A549 treated with CpdA at 1 μM for 4 hours (cell line): Measurements from ENCODE around the gene ZC3HAV1L. TPM values are rescaled to one million over a fixed set of nuclear protein-coding genes. Genes with fewer than 3 reads are reported as not detected.

Experiments used
- total RNA-seq: library from RNA; stranded (reverse); fragments of 200-300 nt; extraction: Qiagen RNA extraction; gene quantifications from 5 replicates; pipeline ENCODE4 v1.2.3, GENCODE V29; 2022; ENCODE audit warnings: low read depth

ZC3HAV1L gene
- 3.3 to 8.2 TPM (median 6.0 TPM) in 5 replicates for total RNA-seq

DNA sequence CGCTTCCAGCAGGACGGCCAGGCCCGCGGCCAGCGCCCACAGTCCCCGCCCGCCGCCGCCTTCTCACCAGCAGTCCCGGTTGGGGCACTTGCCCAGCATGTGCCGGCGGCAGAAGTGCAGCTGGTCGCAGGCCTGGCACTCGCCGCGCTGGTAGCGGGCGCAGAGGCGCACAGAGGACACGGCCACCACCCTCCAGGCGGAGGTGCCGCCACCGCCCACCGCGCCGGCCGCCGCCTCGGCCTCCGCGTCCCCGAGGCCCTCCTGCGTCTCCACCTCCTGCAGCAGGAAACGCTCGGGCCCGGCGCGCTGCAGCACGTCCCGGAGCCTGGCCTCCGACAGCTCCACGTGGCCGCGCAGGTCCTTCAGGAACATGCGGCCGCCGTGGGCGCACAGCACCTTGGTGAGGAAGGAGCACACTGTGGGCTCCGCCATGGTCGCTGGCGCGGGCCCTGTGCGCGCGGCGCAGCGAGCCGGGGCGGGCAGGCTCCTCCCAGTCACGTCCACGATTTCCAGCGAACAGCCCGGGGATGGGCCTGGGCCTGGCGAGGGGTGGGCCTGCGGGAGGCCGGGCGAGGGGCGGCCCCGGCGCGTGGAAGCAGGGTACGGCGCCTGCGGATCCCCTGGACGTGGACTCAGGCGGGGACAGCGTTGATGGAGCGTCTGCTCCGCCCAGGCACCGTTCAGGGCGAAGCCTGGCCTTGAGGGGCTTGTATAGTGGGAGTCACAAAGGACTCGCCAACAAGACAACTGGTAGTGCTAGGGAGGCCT lies at the start of gene ZC3HAV1L:
Gene ZC3HAV1L (minus strand): TSS at position 457 of the 768 bp plus-strand sequence. CDS start 25 bp downstream, at position 432.

GRCh38 chr7:138981332-138982203 lies 54.3 kb downstream of the ZC3HAV1L start, which contains the start of gene KIAA1549:
TSS of gene KIAA1549 (minus strand) at chr7:138981389. CDS start at chr7:138981269, 120 bp downstream.

Other genes starting within 250 kb of the ZC3HAV1L start
- gene TMEM213, start 238.0 kb downstream of the ZC3HAV1L start, total RNA-seq = not detected in 5 replicates
- gene ATP6V0A4, start 237.8 kb downstream of the ZC3HAV1L start, total RNA-seq = 0.22 to 0.58 TPM (median 0.26 TPM) in 5 replicates
- 6.3 to 8.3 TPM (median 7.3 TPM) in 5 replicates for gene KIAA1549, start 54.7 kb downstream of the ZC3HAV1L start, total RNA-seq
- 28.0 to 34.8 TPM (median 29.4 TPM) in 5 replicates for gene ZC3HAV1, start 73.7 kb upstream of the ZC3HAV1L start, total RNA-seq
- gene UBN2, start 195.2 kb upstream of the ZC3HAV1L start, total RNA-seq = 2.4 to 3.0 TPM (median 2.8 TPM) in 5 replicates